H9 (cell line): ENCODE data around the gene GLB1L3. TPM values are rescaled to one million over a fixed set of nuclear protein-coding genes. Genes with fewer than 3 reads are reported as not detected.

Experiments used
- DNase-seq: peaks from one replicate; pipeline ENCODE4 v3.0.0-alpha.2; 2017
- H2AFZ ChIP-seq: one replicate; pipeline ENCODE4 v1.6.1; 2013; ENCODE audit warnings: mild to moderate bottlenecking, low read length, control low read depth, moderate library complexity
- H2AK5ac ChIP-seq: 2 replicates; pipeline ENCODE4 v1.6.1; 2013; ENCODE audit warnings: low read length, control low read depth, mixed read lengths; ENCODE audit not compliant: insufficient read length
- H2BK120ac ChIP-seq: one replicate; pipeline ENCODE4 v1.6.1; 2013; ENCODE audit warnings: low read depth, mild to moderate bottlenecking, low read length, control low read depth, inconsistent platforms; ENCODE audit not compliant: poor library complexity, severe bottlenecking
- H2BK12ac ChIP-seq: 2 replicates; pipeline ENCODE4 v1.6.1; 2013; ENCODE audit warnings: low read length, control low read depth, mixed read lengths, low read depth; ENCODE audit not compliant: insufficient read length
- H2BK15ac ChIP-seq: 2 replicates; pipeline ENCODE4 v1.6.1; 2013; ENCODE audit warnings: low read depth, low read length, control low read depth
- H2BK20ac ChIP-seq: one replicate; pipeline ENCODE4 v1.6.1; 2013; ENCODE audit warnings: low read depth, mild to moderate bottlenecking, low read length, control low read depth, inconsistent platforms; ENCODE audit not compliant: poor library complexity, severe bottlenecking
- H2BK5ac ChIP-seq: 2 replicates; pipeline ENCODE4 v1.6.1; 2013; ENCODE audit warnings: low read length, control low read depth, mixed read lengths; ENCODE audit not compliant: insufficient read length
- H3K14ac ChIP-seq: 2 replicates; pipeline ENCODE4 v1.6.1; 2013; ENCODE audit warnings: low read length, control low read depth; ENCODE audit not compliant: insufficient read depth
- H3K18ac ChIP-seq: 2 replicates; pipeline ENCODE4 v1.6.1; 2013; ENCODE audit warnings: low read depth, mild to moderate bottlenecking, mixed read lengths, low read length, control low read depth; ENCODE audit not compliant: insufficient read length
- H3K23ac ChIP-seq: 2 replicates; pipeline ENCODE4 v1.6.1; 2013; ENCODE audit warnings: low read length, control low read depth, mixed read lengths, low read depth; ENCODE audit not compliant: insufficient read length
- H3K23me2 ChIP-seq: 2 replicates; pipeline ENCODE4 v1.6.1; 2013; ENCODE audit warnings: low read depth, mild to moderate bottlenecking, mixed read lengths, low read length, control low read depth; ENCODE audit not compliant: insufficient read length, poor library complexity, severe bottlenecking
- H3K27ac ChIP-seq: 2 replicates; pipeline ENCODE4 v1.5.1; 2013; ENCODE audit warnings: low read length, control low read depth, mixed read lengths, low read depth; ENCODE audit not compliant: insufficient read length
- H3K27me3 ChIP-seq: 2 replicates; pipeline ENCODE4 v1.6.1; 2013; ENCODE audit warnings: low read length, control low read depth, inconsistent platforms; ENCODE audit not compliant: insufficient read depth
- H3K4ac ChIP-seq: 2 replicates; pipeline ENCODE4 v1.6.1; 2013; ENCODE audit warnings: low read depth, mild to moderate bottlenecking, control low read depth, inconsistent platforms, low read length, moderate library complexity
- H3K4me1 ChIP-seq: 2 replicates; pipeline ENCODE4 v1.6.1; 2013; ENCODE audit warnings: low read length, control low read depth, inconsistent platforms; ENCODE audit not compliant: insufficient read depth
- H3K4me2 ChIP-seq: 2 replicates; pipeline ENCODE4 v1.6.1; 2013; ENCODE audit warnings: low read length, control low read depth, mixed read lengths; ENCODE audit not compliant: insufficient read length, insufficient read depth
- H3K56ac ChIP-seq: 2 replicates; pipeline ENCODE4 v1.6.1; 2013; ENCODE audit warnings: low read depth, mild to moderate bottlenecking, mixed read lengths, low read length, control low read depth; ENCODE audit not compliant: insufficient read length
- H3K79me1 ChIP-seq: 2 replicates; pipeline ENCODE4 v1.6.1; 2013; ENCODE audit warnings: low read depth, mild to moderate bottlenecking, moderate library complexity, low read length, control low read depth, inconsistent platforms; ENCODE audit not compliant: insufficient read depth, poor library complexity, severe bottlenecking
- H3K79me2 ChIP-seq: 2 replicates; pipeline ENCODE4 v1.6.1; 2013; ENCODE audit warnings: low read length, control low read depth, inconsistent platforms; ENCODE audit not compliant: insufficient read depth
- H3K9ac ChIP-seq: 2 replicates; pipeline ENCODE4 v1.6.1; 2013; ENCODE audit warnings: low read length, control low read depth, mixed read lengths; ENCODE audit not compliant: insufficient read length; ENCODE audit errors: extremely low read depth
- H3K9me3 ChIP-seq: one replicate; pipeline ENCODE4 v1.6.1; 2013; ENCODE audit warnings: low read depth, low read length, inconsistent platforms; ENCODE audit not compliant: control insufficient read depth
- H3T11ph ChIP-seq: one replicate; pipeline ENCODE4 v1.6.1; 2013; ENCODE audit warnings: mild to moderate bottlenecking, low read length, control low read depth, inconsistent platforms
- H4K20me1 ChIP-seq: one replicate; pipeline ENCODE4 v1.6.1; 2013; ENCODE audit not compliant: control insufficient read depth, insufficient read length, insufficient read depth
- H4K5ac ChIP-seq: 2 replicates; pipeline ENCODE4 v1.6.1; 2013; ENCODE audit warnings: low read depth, mild to moderate bottlenecking, mixed read lengths, low read length, control low read depth; ENCODE audit not compliant: insufficient read length
- H4K8ac ChIP-seq: replicated peaks from 2 replicates; pipeline ENCODE4 v1.6.1; 2013; ENCODE audit warnings: low read length, control low read depth, mixed read lengths, low read depth; ENCODE audit not compliant: insufficient read length
- H4K91ac ChIP-seq: 2 replicates; pipeline ENCODE4 v1.6.1; 2013; ENCODE audit warnings: low read depth, mild to moderate bottlenecking, moderate library complexity, mixed read lengths, low read length, control low read depth; ENCODE audit not compliant: insufficient read length
- H3K27ac Mint-ChIP-seq, 3 experiments: 2 replicates in 2 of 3; 3 replicates in 1 of 3; pipeline ENCODE4 v1.8.0; 2020 to 2021; ENCODE audit warnings: mixed read lengths in 3 of 3, mild to moderate bottlenecking in 1 of 3, moderate library complexity in 1 of 3
- H3K27me3 Mint-ChIP-seq: 2 replicates; pipeline ENCODE4 v1.8.0; 2021; ENCODE audit warnings: low read depth, mild to moderate bottlenecking, moderate library complexity, mixed read lengths
- H3K36me3 Mint-ChIP-seq, 3 experiments: 2 replicates in 2 of 3; 3 replicates in 1 of 3; pipeline ENCODE4 v1.8.0; 2020 to 2021; ENCODE audit warnings: low read depth in 3 of 3, mixed read lengths in 3 of 3; ENCODE audit not compliant: insufficient read depth in 1 of 3
- H3K4me1 Mint-ChIP-seq, 2 experiments: 2 replicates each; pipeline ENCODE4 v1.8.0; 2020; ENCODE audit warnings: mixed read lengths in 2 of 2
- H3K4me3 Mint-ChIP-seq, 2 experiments: 2 replicates in 1 of 2; 3 replicates in 1 of 2; pipeline ENCODE4 v1.8.0; 2020 to 2021; ENCODE audit warnings: mild to moderate bottlenecking in 2 of 2, mixed read lengths in 2 of 2, moderate library complexity in 1 of 2
- H3K9me3 Mint-ChIP-seq, 2 experiments: 2 replicates in 1 of 2; 3 replicates in 1 of 2; pipeline ENCODE4 v1.8.0; 2020; ENCODE audit warnings: mild to moderate bottlenecking in 2 of 2, mixed read lengths in 2 of 2, moderate library complexity in 1 of 2
- WGBS: extraction: QIAGEN DNeasy Blood & Tissue Kit; methylation state at CpG from one replicate; pipeline ENCODE4 v1.1.7; 2013; ENCODE audit warnings: missing lambda C conversion rate, low lambda C conversion rate, mixed read lengths; ENCODE audit not compliant: insufficient read length; ENCODE audit errors: extremely low coverage; 5-methylcytosine and 5-hydroxymethylcytosine counted together
- total RNA-seq: library from RNA; stranded (reverse); gene quantifications from 2 replicates; pipeline ENCODE4 v1.2.1, GENCODE V29; 2021
- TF ChIP-seq, protein P1 (sequence below): fragments of 200-600 bp; sonication (generic); conservative IDR thresholded peaks from 3 replicates; pipeline ENCODE4 v1.8.0; 2021; ENCODE audit warnings: antibody characterized with exemption, mild to moderate bottlenecking

Gene GLB1L3
- total RNA-seq, 1 experiment from 2014 or later, result 11.2 TPM

DNA sequence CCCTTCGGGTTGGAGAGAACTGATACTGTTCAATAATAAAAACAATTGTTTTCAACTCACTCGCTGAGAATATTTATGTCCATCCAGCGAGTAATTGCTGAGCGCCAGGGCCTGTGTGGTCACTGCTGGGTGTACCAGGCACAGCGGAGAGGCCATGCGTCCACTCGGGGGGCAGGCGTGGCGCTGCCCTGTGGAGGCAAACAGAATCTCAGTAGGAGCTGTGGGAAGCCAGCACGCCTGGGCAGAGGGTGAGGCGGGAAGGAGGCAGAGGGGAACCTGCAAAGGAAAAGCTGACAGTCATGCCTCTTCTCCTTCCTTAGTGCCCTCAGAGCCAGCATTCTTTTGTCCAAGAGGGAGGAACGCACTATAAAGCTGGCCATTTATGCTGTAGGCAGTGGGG, 11.4 kb downstream of the GLB1L3 start:
- Histone ChIP-seq H3K79me2 (no peaks in the 10 kb centered on the region), H3K9me3 (no peaks in the 10 kb centered on the region), H4K20me1 (no peaks in the 10 kb centered on the region), H3K4ac (no peak overlapping the region), H4K91ac (no peak overlapping the region), H3K9ac (no peak overlapping the region), H3K23ac (no peak overlapping the region), H3K79me1 (no peaks in the 10 kb centered on the region), H3K27me3 (no peaks in the 10 kb centered on the region), H3K4me2 (no peak overlapping the region), H3K14ac (no peak overlapping the region; the same call in 1 of the 2 replicates), H3K56ac (no peak overlapping the region), H2AFZ (no peak overlapping the region), H2BK12ac (no peak overlapping the region), H4K5ac (no peak overlapping the region), H3K27ac (no peak overlapping the region), H3K23me2 (no peaks in the 10 kb centered on the region), H3K18ac (no peak overlapping the region), H4K8ac (no peak overlapping the region), H2BK120ac (no peak overlapping the region), H2BK5ac (no peak overlapping the region), H3T11ph (no peak overlapping the region), H2BK20ac (no peak overlapping the region), H2BK15ac (no peak overlapping the region), H2AK5ac (no peak overlapping the region), H3K4me1 (no peaks in the 10 kb centered on the region)
- no peaks in the 10 kb centered on the region for H3K27me3 Mint-ChIP-seq
- H3K36me3 Mint-ChIP-seq, result peaks cover 24 to 44% (median 37%) of the 10 kb centered on the region in 3 experiments
- no peak overlapping the region for H3K4me3 Mint-ChIP-seq
- no peaks in the 10 kb centered on the region; a peak in 1 of 5 replicates for H3K9me3 Mint-ChIP-seq
- H3K4me1 Mint-ChIP-seq, result peaks cover 12 to 14% of the 10 kb centered on the region in 2 experiments
- WGBS, result no CpG with 5 or more reads among the region's 12 CpGs
- no peak for DNase-seq
- TF ChIP-seq, protein P1, sequence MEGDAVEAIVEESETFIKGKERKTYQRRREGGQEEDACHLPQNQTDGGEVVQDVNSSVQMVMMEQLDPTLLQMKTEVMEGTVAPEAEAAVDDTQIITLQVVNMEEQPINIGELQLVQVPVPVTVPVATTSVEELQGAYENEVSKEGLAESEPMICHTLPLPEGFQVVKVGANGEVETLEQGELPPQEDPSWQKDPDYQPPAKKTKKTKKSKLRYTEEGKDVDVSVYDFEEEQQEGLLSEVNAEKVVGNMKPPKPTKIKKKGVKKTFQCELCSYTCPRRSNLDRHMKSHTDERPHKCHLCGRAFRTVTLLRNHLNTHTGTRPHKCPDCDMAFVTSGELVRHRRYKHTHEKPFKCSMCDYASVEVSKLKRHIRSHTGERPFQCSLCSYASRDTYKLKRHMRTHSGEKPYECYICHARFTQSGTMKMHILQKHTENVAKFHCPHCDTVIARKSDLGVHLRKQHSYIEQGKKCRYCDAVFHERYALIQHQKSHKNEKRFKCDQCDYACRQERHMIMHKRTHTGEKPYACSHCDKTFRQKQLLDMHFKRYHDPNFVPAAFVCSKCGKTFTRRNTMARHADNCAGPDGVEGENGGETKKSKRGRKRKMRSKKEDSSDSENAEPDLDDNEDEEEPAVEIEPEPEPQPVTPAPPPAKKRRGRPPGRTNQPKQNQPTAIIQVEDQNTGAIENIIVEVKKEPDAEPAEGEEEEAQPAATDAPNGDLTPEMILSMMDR, result no peak
- no peak overlapping the region for H3K27ac Mint-ChIP-seq
